T-helper 1 cell treated with Interleukin-12 subunit alpha and Interleukin-12 subunit beta and Interleukin-4 antibody, amounts not matched to agents 30 μg/mL and 1 μg/mL, for 36 hours (primary cell): Measurements from ENCODE around the gene NRN1L.
A peak's percentile ranks its signal among the peaks of the same experiment; 100 is the strongest.
"Not testable (repeated sequence)": the region's sequence is repeated elsewhere in the genome, so short reads cannot be mapped to it uniquely, and the experiment has no call there.

Experiments
- H3K27ac Mint-ChIP-seq: one replicate; pipeline ENCODE4 v1.8.0; 2021; ENCODE audit warnings: mild to moderate bottlenecking, mixed read lengths
- H3K27me3 Mint-ChIP-seq: one replicate; pipeline ENCODE4 v1.8.0; 2021; ENCODE audit warnings: low read depth, mixed read lengths
- H3K36me3 Mint-ChIP-seq: one replicate; pipeline ENCODE4 v1.8.0; 2021; ENCODE audit warnings: low read depth, mixed read lengths
- H3K4me1 Mint-ChIP-seq: one replicate; pipeline ENCODE4 v1.8.0; 2021; ENCODE audit warnings: low read depth, mixed read lengths
- H3K4me3 Mint-ChIP-seq: one replicate; pipeline ENCODE4 v1.8.0; 2021; ENCODE audit warnings: mild to moderate bottlenecking, moderate library complexity, mixed read lengths
- H3K9me3 Mint-ChIP-seq: one replicate; pipeline ENCODE4 v1.8.0; 2021; ENCODE audit warnings: mixed read lengths

NRN1L gene

DNA sequence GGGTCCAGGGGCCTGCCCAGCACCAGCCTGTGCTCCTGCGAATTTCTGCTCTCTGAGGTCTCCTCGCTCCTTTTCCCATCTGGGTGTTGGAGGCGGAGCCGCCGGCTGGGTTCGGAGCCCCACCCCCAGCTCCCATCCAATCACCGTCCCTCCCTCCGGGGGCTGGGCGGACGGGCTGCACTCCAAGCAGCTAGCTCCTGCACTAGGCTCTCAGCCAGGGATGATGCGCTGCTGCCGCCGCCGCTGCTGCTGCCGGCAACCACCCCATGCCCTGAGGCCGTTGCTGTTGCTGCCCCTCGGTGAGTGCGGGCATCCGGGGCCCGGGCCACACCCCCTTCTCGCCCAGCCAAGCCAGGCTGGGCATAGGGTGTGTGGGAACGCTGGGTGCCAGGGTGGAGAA is at the start of gene NRN1L:
NRN1L (plus strand) TSS at position 202 of the 400 bp plus-strand sequence; CDS start at position 221, 19 bp downstream.
- no peak within 1 kb of the TSS for H3K4me3 Mint-ChIP-seq
- H3K36me3 Mint-ChIP-seq, result peaks cover 25% of the 10 kb centered on the region
- no peaks in the 10 kb centered on the region for H3K9me3 Mint-ChIP-seq
- H3K27ac Mint-ChIP-seq, result no peak within 1 kb of the TSS
- no peaks in the 10 kb centered on the region for H3K27me3 Mint-ChIP-seq
- no peaks in the 10 kb centered on the region for H3K4me1 Mint-ChIP-seq

GRCh38 chr16:67837190-67837589 is 47.5 kb upstream of the NRN1L start:
- H3K27ac Mint-ChIP-seq, H3K9me3 Mint-ChIP-seq, H3K27me3 Mint-ChIP-seq, H3K36me3 Mint-ChIP-seq, H3K4me3 Mint-ChIP-seq: not testable (repeated sequence)
- H3K4me1 Mint-ChIP-seq, result peaks cover 19% of the 10 kb centered on the region

DNA sequence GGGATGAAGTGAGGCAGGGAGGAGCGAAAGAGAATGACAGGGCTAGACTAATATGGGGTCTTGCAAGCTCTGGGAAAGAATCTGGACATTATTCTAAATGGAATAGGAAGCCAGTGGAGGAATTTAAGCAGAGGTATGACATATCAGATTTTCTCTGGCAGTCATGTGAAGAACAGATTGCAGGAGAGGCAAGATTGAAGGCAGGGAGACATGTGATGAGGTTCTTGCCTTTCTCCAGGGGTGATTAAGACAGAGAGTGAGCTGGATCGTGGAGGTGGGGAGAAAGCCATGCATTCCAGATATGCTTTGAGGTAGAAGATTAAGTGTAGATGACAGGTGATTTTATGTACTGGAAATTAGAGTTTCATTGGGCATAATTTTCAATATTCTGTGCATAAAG is 46.9 kb upstream of the NRN1L start:
- Mint-ChIP-seq H3K36me3 (no peaks in the 10 kb centered on the region), H3K4me3 (no peak overlapping the region), H3K27ac (no peak overlapping the region), H3K9me3 (no peaks in the 10 kb centered on the region), H3K27me3 (no peaks in the 10 kb centered on the region), H3K4me1 (peaks cover 14% of the 10 kb centered on the region)

- peak overlapping the region; percentile 96 for H3K27ac Mint-ChIP-seq
Observed at GRCh38 chr16:67841198-67841815, 43.4 kb upstream of the NRN1L start.

GRCh38 chr16:67841816-67842508 is 42.7 kb upstream of the NRN1L start, which contains the start of gene THAP11:
TSS of gene THAP11 (plus strand) at chr16:67842320. CDS start at chr16:67842555, 235 bp downstream.
- Mint-ChIP-seq H3K27ac (peak within 1 kb of the TSS; percentile 96), H3K4me1 (peaks cover 31% of the 10 kb centered on the region), H3K4me3 (peak within 1 kb of the TSS; percentile 91), H3K36me3 (peaks cover 4% of the 10 kb centered on the region), H3K27me3 (no peaks in the 10 kb centered on the region), H3K9me3 (no peaks in the 10 kb centered on the region)

More at GRCh38 chr16:67841198-67841815, 43.4 kb upstream of the NRN1L start:
- Mint-ChIP-seq H3K4me3 (peak overlapping the region; percentile 91), H3K9me3 (no peaks in the 10 kb centered on the region), H3K27me3 (no peaks in the 10 kb centered on the region), H3K36me3 (peaks cover 4% of the 10 kb centered on the region), H3K4me1 (peaks cover 31% of the 10 kb centered on the region)

- H3K9me3 Mint-ChIP-seq, result no peaks in the 10 kb centered on the region
- H3K27me3 Mint-ChIP-seq, result no peaks in the 10 kb centered on the region
- H3K27ac Mint-ChIP-seq, result peak overlapping the region; percentile 95
- peak overlapping the region; percentile 89 for H3K4me3 Mint-ChIP-seq
- H3K36me3 Mint-ChIP-seq, result peaks cover 4% of the 10 kb centered on the region
- peaks cover 34% of the 10 kb centered on the region for H3K4me1 Mint-ChIP-seq
Observed at GRCh38 chr16:67842509-67843342, 42.0 kb upstream of the NRN1L start.

- Mint-ChIP-seq H3K27ac (peak overlapping the region; percentile 95), H3K36me3 (peaks cover 4% of the 10 kb centered on the region), H3K9me3 (no peaks in the 10 kb centered on the region), H3K4me3 (peak overlapping the region; percentile 89), H3K4me1 (peaks cover 38% of the 10 kb centered on the region), H3K27me3 (no peaks in the 10 kb centered on the region)
Observed at GRCh38 chr16:67843343-67843765, 41.3 kb upstream of the NRN1L start.

DNA sequence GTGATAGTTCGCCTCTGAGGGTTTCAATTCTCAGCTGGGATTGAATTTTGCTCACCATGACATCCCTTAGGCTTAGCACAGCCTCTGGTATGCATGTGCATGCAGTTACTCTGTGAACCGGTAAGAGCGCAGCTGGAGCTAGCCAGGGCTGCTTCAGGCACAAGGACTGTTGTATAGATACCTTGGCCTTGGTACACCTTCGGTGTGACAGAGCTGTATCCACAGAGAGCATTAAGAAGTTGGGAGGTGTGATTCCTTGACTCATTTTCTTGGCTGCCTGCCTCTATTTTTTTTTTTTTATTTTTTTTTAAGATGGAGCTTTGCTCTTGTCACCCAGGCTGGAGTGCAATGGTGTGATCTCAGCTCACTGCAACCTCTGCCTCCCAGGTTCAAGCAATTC is 40.2 kb upstream of the NRN1L start:
- peak overlapping the region; percentile 89 for H3K4me3 Mint-ChIP-seq
- peak overlapping the region; percentile 62 for H3K27ac Mint-ChIP-seq
- no peaks in the 10 kb centered on the region for H3K27me3 Mint-ChIP-seq
- no peaks in the 10 kb centered on the region for H3K9me3 Mint-ChIP-seq
- peaks cover 4% of the 10 kb centered on the region for H3K36me3 Mint-ChIP-seq
- peaks cover 41% of the 10 kb centered on the region for H3K4me1 Mint-ChIP-seq

DNA sequence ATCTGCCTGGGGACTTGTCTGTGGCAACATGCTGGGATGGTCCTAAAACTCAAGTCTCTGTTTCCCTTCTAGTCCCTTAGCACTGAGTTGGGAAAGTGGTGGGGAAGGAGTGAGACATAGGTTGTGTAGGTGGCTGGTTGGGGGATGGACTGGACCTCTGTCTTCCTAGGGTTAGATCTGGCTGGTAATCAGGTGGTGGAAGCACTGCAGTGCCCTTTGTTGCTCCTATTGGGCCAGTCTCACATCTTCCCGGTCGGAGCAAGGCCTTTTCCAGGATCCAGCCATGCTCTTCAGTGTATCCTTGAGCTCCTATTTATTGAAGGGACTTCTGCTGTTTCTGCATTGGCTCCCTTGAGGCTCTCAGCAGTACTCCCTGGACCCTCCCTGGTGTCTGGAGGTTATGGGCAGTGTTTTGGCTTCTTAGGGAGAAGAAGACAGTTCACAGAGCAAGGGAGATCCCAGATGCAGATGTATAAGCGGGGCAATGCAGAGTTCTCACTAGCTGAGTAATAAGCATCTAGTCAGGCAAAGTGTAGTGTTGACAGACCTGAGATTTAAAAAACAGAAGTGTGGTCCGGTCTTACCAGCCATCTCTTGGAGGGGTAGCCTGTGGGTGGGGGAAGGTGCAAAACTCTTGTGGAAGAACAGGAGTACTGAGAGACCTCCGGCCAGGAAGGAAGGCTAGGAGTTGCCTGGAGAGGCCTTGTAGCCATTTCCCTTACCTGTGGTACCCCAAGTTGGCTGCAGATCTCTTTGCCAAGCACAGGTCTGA is 39.2 kb upstream of the NRN1L start:
- H3K9me3 Mint-ChIP-seq, result no peaks in the 10 kb centered on the region
- H3K36me3 Mint-ChIP-seq, result peaks cover 6% of the 10 kb centered on the region
- H3K27me3 Mint-ChIP-seq, result no peaks in the 10 kb centered on the region
- peak overlapping the region; percentile 94 for H3K4me3 Mint-ChIP-seq
- H3K4me1 Mint-ChIP-seq, result peaks cover 41% of the 10 kb centered on the region
- peak overlapping the region; percentile 95 for H3K27ac Mint-ChIP-seq

GRCh38 chr16:67846063-67846319 is 38.7 kb upstream of the NRN1L start:
- no peaks in the 10 kb centered on the region for H3K9me3 Mint-ChIP-seq
- peaks cover 41% of the 10 kb centered on the region for H3K4me1 Mint-ChIP-seq
- peak overlapping the region; percentile 94 for H3K4me3 Mint-ChIP-seq

GRCh38 chr16:67846320-67847063 is 38.2 kb upstream of the NRN1L start, which contains the start of gene NUTF2:
TSS of gene NUTF2 (plus strand) at chr16:67846933. CDS start at chr16:67865131, 18,198 bp downstream.
- H3K27ac Mint-ChIP-seq, result peak within 1 kb of the TSS; percentile 95
- H3K36me3 Mint-ChIP-seq, result peaks cover 6% of the 10 kb centered on the region
- no peaks in the 10 kb centered on the region for H3K9me3 Mint-ChIP-seq
- peak within 1 kb of the TSS; percentile 94 for H3K4me3 Mint-ChIP-seq
- no peaks in the 10 kb centered on the region for H3K27me3 Mint-ChIP-seq
- H3K4me1 Mint-ChIP-seq, result peaks cover 40% of the 10 kb centered on the region

More at GRCh38 chr16:67846063-67846319, 38.7 kb upstream of the NRN1L start:
- peak overlapping the region; percentile 95 for H3K27ac Mint-ChIP-seq
- H3K27me3 Mint-ChIP-seq, result no peaks in the 10 kb centered on the region
- peaks cover 6% of the 10 kb centered on the region for H3K36me3 Mint-ChIP-seq

DNA sequence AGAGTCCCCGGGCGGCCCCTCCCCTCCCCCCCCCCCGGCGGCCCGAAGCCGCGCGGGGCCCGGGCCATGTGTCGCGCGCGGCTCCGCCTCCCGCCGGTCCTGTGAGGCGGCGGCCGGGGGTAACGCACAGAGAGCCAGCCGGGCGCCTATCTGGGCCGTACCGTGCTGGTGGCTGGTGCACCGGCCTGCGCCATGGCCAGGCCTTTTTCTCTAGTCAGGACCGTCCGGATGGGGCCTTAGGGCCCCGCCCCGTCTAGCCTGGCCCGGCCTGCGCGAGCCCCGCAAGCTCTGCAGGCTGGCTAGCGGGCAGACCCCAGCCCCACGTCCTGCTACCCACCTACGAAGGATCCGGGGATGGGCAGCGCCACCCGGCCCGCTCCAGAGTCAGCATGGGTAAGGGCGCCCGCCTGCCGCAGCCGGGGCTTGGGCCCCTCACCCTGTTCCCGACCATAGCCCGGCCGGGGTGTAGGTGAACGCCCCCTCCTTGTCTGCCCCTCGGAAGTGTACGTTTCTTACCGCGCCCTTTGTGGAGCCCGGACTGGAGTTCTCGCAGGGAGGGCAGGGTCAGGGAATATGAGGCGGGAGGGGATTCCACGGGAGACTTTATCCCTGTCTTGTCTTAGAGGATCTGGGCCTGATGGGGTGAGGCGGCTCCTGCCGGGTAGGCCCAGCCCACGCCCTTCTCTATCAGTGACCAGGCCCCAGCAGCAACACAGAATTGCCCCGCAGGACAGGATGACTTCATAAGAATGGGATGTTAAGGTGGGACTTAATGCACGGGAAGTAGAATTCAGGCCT is 37.4 kb upstream of the NRN1L start, which contains the start of gene CENPT:
CENPT (minus strand) TSS at position 630 of the 798 bp plus-strand sequence. CDS start 13,834 bp downstream, outside the sequence.
- Mint-ChIP-seq H3K4me1 (peaks cover 36% of the 10 kb centered on the region), H3K36me3 (peaks cover 6% of the 10 kb centered on the region), H3K9me3 (no peaks in the 10 kb centered on the region), H3K27me3 (no peaks in the 10 kb centered on the region), H3K27ac (peak within 1 kb of the TSS; percentile 95), H3K4me3 (peak within 1 kb of the TSS; percentile 94)

- no peaks in the 10 kb centered on the region for H3K27me3 Mint-ChIP-seq
- H3K27ac Mint-ChIP-seq, result peak overlapping the region; percentile 82
- H3K4me1 Mint-ChIP-seq, result peaks cover 33% of the 10 kb centered on the region
Observed at GRCh38 chr16:67848118-67848517, 36.6 kb upstream of the NRN1L start.

More at GRCh38 chr16:67848118-67848517, 36.6 kb upstream of the NRN1L start:
- H3K9me3 Mint-ChIP-seq, result no peaks in the 10 kb centered on the region
- peaks cover 6% of the 10 kb centered on the region for H3K36me3 Mint-ChIP-seq
- H3K4me3 Mint-ChIP-seq, result peak overlapping the region; percentile 90
